ENCODE data around the gene DRC3.
"Not testable (repeated sequence)": the region's sequence is repeated elsewhere in the genome, so short reads cannot be mapped to it uniquely, and the experiment has no call there.

The DRC3 gene, protein sequence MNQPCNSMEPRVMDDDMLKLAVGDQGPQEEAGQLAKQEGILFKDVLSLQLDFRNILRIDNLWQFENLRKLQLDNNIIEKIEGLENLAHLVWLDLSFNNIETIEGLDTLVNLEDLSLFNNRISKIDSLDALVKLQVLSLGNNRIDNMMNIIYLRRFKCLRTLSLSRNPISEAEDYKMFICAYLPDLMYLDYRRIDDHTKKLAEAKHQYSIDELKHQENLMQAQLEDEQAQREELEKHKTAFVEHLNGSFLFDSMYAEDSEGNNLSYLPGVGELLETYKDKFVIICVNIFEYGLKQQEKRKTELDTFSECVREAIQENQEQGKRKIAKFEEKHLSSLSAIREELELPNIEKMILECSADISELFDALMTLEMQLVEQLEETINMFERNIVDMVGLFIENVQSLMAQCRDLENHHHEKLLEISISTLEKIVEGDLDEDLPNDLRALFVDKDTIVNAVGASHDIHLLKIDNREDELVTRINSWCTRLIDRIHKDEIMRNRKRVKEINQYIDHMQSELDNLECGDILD

DNA sequence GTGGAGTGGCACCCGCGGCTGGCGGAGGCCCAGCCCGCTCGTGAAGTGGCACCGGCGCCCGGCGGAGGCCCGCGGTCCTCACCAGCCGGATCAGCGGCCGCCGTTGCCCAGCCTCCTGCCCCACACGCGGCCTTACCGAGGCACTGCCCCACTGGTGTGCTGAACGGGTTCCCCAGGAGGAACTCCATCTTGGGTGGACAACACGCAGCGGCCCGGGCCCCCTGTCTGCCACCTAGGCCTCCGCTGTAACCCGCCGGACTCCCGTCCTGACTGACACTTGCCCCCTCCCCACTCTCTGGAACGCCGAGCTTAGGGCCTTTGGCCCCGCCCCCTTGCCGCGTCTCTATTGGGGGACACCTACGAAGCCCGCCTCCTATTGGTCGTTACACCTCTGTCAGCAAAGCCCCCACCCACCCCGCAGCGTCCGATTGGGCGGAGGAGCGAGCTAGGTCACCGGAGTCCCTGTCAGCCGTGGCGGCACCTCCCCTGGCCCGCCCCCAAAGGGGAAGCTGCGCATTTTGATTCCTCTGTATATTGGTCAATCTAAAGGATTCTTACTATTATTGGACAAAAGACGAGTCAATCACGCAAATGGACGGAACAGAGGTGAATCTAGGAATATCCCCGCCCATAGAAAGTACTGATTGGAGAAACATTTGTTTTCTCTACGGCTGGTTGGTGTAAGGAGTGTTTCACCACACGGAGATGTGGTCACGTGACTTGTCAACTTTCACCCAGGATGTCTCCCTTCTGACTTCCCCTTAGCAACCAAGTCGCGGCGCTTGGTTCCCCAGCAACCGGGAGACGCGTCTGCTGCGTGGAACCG, at the start of gene DRC3, which contains the start of gene TOM1L2:
DRC3 (plus strand) TSS at position 737 of the 826 bp plus-strand sequence. CDS start 4,737 bp downstream, outside the sequence.
TOM1L2 (minus strand) TSS at position 275 of the 826 bp plus-strand sequence; CDS start at position 188, 87 bp downstream.
- peak; percentile 99 to 100 for DNase-seq (ENCODE audit: low read depth in 2 of 2)

DNA sequence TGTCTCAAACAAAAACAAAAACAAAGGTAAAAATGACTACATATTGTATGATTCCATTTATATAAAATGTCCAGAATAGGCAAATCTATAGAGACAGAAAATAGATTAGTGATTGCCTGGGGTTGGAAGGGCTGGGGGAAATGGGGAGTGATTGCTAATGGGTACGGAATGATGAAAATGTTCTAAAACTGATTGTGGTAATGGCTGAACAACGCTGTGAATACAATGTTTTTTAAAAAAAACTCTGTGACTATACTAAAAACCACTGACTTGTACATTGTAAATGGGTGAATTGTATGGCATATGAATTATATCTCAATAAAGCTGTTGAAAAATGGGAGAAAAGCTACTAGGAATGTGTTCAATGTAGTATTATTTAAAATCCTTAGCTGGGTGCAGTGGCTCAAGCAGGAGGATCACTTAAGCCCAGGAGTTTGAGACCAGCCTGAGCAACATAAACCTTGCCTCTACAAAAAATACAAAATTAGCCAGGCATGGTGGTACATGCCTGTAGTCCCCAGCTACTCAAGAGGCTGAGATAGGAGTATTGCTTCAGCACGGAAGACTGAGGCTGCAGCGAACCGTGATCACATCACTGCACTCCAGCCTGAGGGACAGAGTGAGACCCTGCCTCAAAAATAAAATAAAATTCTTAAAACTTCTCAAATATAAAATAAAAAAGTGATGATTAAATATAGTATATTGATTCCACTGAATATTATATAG, 48.4 kb upstream of the DRC3 start:
- DNase-seq (ENCODE audit: low read depth in 2 of 2), result no peak

DNA sequence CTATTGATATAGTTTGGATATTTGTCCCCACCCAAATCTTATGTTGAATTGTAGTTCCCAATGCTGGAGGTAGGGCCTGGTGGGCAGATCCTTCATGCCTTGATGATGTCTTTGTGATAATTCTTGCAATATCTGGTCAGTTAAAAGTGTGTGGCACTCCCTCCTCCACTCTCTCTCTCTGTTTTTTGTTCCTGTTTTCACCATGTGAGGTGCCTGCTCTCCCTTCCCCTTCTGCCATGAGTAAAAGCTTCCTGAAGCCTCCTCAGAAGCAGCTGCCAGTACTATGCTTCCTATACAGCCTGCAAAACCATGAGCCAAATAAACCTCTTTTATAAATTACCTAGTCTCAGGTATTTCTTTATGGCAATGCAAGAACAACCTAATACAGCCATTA, 47.8 kb upstream of the DRC3 start:
- no peak for DNase-seq (ENCODE audit: low read depth in 2 of 2)

DNA sequence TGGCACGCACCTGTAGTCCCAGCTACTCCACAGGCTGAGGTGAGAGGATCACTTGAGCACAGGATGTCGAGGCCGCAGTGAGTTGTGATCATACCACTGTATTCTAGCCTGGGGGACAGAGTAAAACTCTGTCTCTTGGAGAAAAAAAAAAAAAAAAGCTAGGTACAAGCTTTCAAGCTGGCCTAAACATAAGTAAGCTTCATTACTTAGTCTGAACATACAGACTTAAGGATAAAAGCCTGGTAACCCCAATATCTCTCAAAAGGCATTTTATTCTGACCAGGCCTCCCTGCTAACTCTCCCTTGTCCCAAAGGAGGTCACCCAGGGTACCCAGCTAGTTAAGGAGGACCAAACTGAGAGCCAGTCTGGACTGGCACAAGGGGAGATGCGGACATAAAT, 46.6 kb upstream of the DRC3 start:
- DNase-seq (ENCODE audit: low read depth in 2 of 2), result no peak

DNA sequence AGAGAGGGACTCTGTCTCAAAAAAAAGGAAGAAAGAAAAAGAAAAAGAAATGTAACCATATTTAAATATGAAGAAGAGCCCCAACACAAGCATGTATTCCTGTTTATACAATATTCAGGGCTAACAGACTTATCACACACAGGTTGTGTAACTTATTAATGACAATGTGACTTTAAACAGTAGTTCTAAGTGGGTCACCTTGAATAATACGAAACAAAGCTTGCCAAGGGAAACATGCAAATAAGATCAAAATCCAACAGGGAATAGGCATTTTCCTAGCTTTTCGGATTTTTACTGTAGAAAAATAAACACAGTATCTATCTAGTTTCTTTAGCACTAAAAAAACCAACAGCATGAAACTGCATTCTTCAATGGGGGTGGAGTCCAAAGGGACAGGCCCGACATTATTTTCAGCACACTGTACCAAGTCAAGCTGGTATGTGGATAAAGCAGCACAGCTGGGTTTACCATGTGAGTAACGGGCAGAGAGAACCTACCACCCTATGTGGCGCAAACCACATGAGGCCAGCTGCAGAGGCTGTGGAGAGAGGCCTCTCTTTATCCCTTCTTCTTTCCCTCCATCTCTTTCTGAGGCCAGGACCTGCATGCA, 45.7 kb upstream of the DRC3 start:
- DNase-seq (ENCODE audit: low read depth in 2 of 2), result no peak

DNA sequence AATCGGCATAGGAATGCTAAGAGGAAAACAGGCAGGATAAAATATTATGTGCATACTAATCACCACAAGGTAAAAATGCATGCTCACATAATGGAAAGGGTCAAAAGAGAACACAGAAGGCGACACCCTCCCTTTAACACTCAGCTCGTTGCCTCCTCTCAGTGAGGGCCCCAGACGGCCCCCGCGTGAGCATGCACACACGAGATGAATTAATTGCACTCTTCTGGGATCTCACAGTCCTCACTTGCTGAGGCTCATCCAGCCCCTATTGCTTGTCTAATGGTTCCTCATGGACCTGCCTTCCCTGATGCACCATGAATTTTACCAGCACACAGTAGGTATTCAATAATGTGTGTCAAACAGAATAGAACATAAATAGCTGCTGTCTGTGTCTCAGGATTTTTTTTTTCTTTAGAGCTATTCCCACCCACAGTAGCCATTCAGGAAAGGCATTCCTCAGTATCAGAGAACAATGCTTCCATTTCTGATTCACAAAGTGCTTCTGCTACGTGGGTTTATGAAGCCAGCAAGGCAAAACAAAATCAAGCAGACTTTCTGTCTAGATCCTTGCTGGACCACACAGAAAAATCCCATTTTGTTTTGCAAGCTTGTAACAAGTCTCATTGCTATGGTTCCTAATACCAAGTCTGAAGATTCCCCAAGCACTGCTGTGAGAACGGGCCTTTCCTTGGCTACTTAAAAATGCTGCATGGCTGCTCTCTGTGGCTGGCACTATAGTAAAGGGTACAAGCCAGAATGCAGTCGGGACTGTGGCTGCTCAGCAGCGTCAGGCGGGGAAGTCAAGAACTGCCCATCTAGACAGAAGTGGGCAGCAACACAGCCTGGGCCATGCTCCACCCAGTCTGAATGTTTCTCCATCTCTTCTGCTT, 44.0 kb upstream of the DRC3 start:
- DNase-seq (ENCODE audit: low read depth in 2 of 2), result no peak

DNA sequence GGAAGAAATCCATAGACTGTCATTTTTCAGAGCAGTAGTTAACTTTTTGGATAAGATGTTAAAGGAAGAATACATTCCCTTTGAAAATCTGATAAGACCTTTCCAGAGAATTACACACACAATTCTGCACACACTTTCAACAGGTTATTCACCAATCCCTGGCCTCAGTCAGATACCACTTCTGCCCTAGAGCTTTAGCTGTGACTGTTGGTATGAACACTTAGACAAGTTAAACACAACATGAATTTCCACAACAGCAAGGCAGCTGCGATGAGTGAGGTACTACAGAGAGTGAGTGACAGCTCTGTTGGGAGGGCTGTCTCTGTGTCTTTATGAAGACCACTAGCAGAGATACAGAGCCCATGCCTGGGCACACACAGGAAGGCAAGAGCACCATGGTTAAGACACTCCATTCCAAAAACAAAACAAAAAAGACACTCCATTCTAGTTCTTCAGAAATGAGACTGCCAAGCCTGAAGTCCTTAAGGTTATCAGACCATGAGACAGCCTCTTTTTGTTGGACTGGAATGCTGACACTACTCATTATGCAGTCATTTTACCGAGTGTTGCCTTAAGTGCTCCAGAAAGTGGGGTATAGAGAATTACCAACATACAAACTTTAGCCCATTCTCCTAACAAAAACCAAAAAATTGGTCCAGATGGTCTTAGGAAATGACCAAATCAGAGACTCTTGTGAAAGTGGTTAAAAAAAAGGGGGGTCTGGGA, 42.8 kb upstream of the DRC3 start:
- DNase-seq (ENCODE audit: low read depth in 2 of 2), result no peak

DNA sequence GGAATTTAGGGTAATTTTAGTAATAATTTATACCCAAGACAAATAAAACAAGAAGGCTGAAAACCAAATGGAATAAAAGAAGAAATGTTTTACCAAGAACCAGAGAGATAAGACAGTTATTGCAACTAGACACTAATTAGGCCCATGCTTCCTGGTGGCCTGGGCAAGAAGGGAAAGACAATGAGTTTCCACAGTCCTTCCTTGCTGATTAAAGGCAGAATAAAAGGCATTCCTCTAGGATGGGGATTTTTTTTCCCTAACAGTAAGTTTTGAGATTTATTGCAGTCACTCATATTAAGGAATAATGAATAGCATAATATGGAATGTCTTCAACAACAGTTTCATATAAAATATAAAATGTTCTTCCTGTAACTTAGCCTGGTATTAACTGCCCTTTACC, 42.0 kb upstream of the DRC3 start:
- no peak for DNase-seq (ENCODE audit: low read depth in 2 of 2)

DNA sequence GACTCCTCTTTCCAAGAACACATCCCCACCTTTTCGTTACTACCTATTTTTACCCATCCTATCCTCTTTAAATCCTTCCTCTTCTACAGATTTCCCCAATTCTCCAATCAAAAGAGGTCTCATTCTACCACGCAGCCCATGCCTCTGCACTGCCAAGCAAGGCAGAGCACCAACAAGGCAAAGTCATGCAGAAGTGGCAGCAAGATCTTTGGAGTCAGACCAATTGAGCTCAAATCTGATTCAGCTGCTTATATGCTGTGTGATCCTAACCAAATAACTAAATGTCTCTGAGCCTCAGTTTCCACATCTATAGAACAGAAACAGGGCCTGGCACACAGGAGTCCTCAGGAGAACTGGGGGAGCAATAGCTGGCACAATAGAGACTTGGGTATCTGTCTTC, 41.5 kb upstream of the DRC3 start:
- DNase-seq (ENCODE audit: low read depth in 2 of 2), result no peak

DNA sequence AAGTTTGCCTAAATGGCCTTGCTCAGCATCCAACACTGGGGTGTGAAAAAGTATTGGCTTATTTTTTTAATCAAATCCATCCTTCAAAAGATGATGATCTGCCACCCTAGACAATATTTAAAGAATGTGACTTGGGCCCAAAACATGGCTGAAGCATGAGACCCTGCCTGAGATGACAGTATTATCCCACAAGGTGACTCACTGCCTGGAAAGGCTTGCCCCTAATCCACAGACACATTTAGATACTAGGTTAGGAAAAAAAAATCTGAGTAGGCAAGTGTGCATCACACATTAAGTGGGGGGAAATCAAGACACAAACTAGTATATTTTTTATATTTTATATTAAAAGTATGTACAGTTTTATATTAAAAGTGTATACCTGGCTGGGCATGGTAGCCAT, 38.9 kb upstream of the DRC3 start:
- no peak for DNase-seq (ENCODE audit: low read depth in 2 of 2)

DNA sequence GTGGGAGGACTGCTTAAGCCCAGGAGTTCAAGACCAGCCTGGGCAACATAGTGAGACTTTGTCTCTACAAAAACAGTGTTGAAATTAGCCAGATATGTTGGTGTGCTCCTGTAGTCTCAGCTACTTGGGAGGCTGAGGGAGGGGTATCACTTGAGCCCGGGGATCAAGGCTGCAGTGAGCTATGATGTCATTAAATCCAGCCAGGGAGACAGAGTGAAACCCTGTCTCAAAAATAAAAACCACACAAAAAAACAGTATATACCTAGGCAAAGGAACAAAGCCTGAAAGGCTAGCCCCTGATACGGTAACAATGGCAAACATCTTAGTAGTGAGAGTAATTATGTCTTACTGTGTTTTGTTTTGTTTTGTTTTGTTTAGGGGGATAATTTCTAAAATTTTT, 38.4 kb upstream of the DRC3 start:
- DNase-seq (ENCODE audit: low read depth in 2 of 2), result no peak

DNA sequence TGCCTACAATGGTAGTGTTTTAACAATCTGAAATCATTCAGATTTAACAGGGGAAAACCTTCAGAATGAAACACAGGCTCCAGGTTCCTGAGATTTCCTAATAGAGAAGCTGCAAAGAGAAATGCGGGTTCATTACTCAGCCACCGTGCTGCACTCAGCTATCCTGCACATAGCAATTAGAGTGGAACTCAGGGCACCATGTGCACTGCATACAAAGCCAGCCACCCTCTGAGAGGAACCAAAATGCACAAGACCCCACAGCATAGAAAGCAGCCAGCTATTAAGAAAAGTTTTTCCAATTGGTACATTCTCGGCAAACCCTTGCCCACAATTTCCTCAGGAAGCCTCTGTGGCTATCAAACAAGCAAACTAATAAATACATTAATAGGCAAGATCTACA, 37.9 kb upstream of the DRC3 start:
- no peak for DNase-seq (ENCODE audit: low read depth in 2 of 2)

DNA sequence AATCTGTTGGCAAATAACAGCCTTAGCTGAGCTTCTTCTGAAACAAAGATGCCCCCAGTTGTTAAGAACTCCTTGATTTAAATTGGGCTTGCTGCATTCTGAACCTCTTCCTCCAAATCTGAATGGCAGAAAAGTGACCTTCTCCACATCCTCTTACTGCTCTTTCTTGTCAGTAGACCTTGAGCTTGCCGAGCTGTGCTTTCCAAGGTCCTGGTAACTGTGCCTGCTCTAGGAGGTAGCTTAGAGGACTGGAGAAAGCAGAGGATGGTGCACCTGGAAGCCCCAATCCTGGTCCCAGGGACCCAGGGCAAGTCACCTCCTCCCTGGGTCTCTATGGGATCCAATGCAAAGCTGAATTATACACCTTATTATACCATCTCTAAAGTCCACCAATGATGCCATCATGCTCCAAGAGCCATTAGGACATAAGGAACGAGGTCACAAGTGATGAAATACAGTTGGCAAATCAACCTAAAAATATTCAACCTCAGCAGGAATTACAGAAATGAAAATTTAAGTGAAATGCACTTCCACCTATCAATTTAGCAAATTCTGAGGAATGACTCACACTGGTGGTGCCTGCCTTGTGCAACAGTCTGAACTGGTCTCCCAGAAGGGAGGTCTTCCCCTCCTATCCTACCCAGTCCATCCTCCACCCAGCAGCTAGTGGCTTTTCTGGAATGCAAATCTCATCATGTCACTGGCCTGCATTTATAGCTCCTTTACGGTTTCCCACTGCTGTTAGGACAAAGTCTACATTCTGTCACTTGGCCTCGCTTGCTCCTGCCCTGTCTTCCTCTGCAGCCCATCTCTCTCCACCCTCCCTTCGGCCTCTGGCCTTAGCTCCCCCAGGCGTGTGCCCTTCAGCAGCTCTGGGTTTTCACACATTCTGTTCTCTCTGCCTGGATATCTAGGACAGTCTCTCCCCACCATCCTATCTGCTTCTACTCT, 37.1 kb upstream of the DRC3 start:
- no peak for DNase-seq (ENCODE audit: low read depth in 2 of 2)

DNA sequence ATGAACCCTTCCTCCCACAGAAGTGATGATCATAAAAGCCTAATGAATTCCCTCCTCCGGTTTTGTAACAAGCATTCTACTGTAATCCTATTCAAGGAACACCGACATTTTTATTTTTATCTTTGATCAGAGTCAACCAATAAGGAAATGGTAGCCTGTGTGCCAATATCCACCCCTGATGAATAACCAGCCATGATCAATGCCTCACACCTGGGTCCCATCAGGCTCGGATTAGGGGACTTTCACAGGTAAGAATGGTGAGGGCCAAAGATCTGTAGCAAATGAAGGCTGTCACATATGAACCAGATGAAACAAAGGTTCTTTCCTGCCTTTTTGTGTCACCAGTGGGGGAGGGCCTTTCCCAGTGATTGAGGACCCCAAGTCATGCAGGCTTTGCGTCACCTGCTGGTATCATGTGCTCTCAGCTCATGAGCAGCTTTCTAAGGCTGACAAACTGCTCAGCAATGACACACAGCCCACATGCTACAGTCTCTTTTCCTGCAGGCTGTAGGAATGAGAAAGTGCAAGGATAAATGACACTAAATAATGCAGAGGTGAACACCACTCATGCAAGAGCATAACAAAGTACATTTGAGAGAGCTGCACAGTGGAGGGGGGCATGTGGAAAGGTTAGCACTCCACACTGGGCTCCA, 35.3 kb upstream of the DRC3 start:
- no peak for DNase-seq (ENCODE audit: low read depth in 2 of 2)

DNA sequence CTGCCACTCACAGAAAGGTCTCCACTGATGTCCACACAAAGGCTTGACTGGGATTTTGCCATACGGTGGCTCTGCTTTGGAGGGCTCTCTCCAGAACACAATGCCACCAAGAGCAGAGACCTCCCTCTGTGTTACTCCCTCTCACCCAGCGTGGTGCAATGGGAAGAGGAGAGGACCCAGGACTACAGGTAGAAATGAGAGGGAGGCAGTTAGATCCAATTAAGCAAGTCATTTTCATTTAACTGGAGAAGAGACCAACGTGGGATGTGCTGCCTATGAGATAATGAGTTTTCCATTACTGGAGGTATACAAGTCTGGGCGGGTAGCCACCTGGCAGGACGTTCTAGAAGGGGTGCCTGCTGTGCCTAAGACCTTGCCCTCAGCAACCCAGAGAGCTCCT, 34.7 kb upstream of the DRC3 start:
- DNase-seq (ENCODE audit: low read depth in 2 of 2), result no peak

DNA sequence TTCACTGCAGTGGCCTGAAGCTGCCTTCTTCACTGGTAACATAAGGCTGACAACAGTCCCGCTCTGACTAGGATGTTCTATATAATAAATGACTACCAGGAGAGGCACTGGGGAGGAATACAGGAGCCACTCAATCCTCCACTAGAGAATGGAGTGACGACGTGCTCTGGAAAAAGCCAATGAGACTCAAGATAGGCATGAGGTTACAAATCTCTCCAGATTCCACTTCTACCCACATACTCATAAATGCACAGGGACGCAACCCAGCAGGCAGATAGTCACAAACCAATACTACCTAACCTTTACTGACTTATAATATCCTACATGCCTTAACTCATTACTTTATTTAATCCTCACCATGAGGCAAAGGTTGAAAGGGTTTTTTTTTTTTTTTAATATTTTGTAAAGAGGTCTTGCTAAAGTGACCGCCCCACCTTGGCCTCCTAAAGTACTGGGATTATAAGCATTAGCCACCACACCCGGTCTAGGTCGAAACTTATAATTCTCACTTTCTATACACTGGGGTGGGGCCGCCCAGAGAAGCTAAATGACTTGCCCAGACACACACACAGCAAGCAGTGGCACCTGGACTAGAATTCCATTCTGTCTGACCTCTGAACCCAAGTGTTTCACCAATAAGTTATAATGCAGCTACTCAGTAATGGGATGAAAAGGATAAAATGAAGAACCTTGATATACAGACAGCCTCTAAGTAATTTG, 34.1 kb upstream of the DRC3 start:
- DNase-seq (ENCODE audit: low read depth in 2 of 2), result no peak

DNA sequence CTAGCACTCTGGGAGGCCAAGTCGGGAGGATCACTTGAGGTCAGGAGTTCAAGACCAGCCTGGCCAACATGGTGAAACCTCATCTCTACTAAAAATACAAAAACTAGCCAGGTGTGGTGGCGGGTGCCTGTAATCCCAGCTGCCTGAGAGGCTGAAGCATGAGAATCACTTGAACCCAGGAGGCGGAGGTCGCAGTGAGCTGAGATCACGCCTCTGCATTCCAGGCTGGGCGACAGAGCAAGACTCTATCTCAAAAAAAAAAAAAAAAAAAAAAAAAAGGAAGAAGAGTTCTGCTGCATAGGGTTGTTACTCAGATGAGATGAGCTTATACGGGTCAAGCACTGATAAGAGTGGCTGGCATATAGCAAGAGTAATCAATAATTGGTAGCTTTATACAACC, 32.7 kb upstream of the DRC3 start:
- DNase-seq (ENCODE audit: low read depth in 2 of 2), result not testable (repeated sequence)
